Measurements from ENCODE around the gene ANKRD29.

DNA sequence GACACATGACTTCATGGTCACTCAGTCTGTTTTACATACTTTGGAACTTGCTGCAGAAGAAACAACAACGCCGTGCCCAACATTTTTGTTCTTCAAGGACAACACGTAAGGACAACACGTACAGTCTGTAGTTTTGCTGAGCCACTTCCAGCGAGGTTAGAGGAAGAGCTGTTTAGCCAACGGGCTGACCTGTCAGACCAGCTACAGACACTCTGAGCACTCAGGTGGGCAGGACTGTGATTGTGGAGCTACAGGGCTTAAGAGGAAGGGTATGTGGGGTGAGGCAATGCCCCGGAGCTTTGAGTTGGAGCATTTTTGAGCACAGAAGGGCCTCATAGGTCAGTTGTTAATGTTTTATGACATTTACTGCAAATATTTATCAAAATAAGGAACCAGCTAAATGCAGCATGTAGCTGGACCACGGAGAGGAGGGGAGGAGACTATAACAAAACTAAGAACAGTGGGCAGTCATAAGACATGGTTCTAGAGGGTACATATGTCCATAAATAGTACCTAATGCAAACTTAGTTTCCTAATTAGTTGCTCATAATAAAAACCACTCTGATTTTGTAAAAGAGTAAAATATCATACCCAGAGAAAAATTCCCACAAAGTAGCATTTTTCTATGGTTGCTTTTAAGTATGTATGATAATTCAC, 50.1 kb downstream of the ANKRD29 start:
- TF ChIP-seq POLR2AphosphoS5 (IDR thresholded peaks at IDR 0.05; ENCODE audit: insufficient read depth, low read depth, low read length) = no peak
- TF ChIP-seq, protein P1, sequence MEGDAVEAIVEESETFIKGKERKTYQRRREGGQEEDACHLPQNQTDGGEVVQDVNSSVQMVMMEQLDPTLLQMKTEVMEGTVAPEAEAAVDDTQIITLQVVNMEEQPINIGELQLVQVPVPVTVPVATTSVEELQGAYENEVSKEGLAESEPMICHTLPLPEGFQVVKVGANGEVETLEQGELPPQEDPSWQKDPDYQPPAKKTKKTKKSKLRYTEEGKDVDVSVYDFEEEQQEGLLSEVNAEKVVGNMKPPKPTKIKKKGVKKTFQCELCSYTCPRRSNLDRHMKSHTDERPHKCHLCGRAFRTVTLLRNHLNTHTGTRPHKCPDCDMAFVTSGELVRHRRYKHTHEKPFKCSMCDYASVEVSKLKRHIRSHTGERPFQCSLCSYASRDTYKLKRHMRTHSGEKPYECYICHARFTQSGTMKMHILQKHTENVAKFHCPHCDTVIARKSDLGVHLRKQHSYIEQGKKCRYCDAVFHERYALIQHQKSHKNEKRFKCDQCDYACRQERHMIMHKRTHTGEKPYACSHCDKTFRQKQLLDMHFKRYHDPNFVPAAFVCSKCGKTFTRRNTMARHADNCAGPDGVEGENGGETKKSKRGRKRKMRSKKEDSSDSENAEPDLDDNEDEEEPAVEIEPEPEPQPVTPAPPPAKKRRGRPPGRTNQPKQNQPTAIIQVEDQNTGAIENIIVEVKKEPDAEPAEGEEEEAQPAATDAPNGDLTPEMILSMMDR (IDR thresholded peaks at IDR 0.05; ENCODE audit: extremely low read depth in 1 of 2, insufficient read depth in 1 of 2, low read depth in 1 of 2, low read length in 2 of 2) = no peak
- TF ChIP-seq JUN (IDR thresholded peaks at IDR 0.05; ENCODE audit: borderline replicate concordance, insufficient read depth, insufficient read length, low read depth) = no peak
- TF ChIP-seq, protein P2, sequence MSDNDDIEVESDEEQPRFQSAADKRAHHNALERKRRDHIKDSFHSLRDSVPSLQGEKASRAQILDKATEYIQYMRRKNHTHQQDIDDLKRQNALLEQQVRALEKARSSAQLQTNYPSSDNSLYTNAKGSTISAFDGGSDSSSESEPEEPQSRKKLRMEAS (IDR thresholded peaks at IDR 0.05; ENCODE audit: insufficient read depth, insufficient read length) = no peak
- no peak for TF ChIP-seq POLR2A (IDR thresholded peaks at IDR 0.05; ENCODE audit: low read depth, low read length)
- TF ChIP-seq EZH2 (IDR thresholded peaks at IDR 0.05; ENCODE audit: borderline replicate concordance, low read depth, low read length, severe bottlenecking) = no peak
